Osteocyte (in vitro differentiated cells): Measurements from ENCODE around the gene RAB6A. TPM values are rescaled to one million over a fixed set of nuclear protein-coding genes. Genes with fewer than 3 reads are reported as not detected.
A peak's percentile ranks its signal among the peaks of the same experiment; 100 is the strongest.
"Not testable (repeated sequence)": the region's sequence is repeated elsewhere in the genome, so short reads cannot be mapped to it uniquely, and the experiment has no call there.

Experiments used
- DNase-seq: peaks from one replicate; pipeline ENCODE4 v3.0.0; 2021; ENCODE audit warnings: mixed read lengths; ENCODE audit not compliant: unreplicated experiment; ENCODE audit errors: extremely low spot score
- H3K27ac Mint-ChIP-seq: one replicate; pipeline ENCODE4 v1.8.0; 2021; ENCODE audit warnings: mild to moderate bottlenecking, mixed read lengths; ENCODE audit not compliant: unreplicated experiment
- H3K27me3 Mint-ChIP-seq: one replicate; pipeline ENCODE4 v1.8.0; 2021; ENCODE audit warnings: mixed read lengths; ENCODE audit not compliant: unreplicated experiment
- H3K36me3 Mint-ChIP-seq: one replicate; pipeline ENCODE4 v1.8.0; 2021; ENCODE audit warnings: mixed read lengths; ENCODE audit not compliant: unreplicated experiment
- H3K4me1 Mint-ChIP-seq: one replicate; pipeline ENCODE4 v1.8.0; 2021; ENCODE audit warnings: mixed read lengths; ENCODE audit not compliant: unreplicated experiment
- H3K4me3 Mint-ChIP-seq: one replicate; pipeline ENCODE4 v1.8.0; 2021; ENCODE audit warnings: mild to moderate bottlenecking, moderate library complexity, mixed read lengths; ENCODE audit not compliant: unreplicated experiment
- H3K9me3 Mint-ChIP-seq: one replicate; pipeline ENCODE4 v1.8.0; 2021; ENCODE audit warnings: mixed read lengths; ENCODE audit not compliant: unreplicated experiment
- total RNA-seq: library from RNA; stranded (reverse); gene quantifications from 2 replicates; pipeline ENCODE4 v1.2.1, GENCODE V29; 2021
- TF ChIP-seq, protein P1 (sequence below): fragments of 200-600 bp; sonication (generic); IDR thresholded peaks from 2 replicates; pipeline ENCODE4 v1.5.0; 2021; ENCODE audit warnings: antibody characterized with exemption, mild to moderate bottlenecking, moderate library complexity

The RAB6A gene
- total RNA-seq, 1 donor from 2014 or later, result 145 TPM

DNA sequence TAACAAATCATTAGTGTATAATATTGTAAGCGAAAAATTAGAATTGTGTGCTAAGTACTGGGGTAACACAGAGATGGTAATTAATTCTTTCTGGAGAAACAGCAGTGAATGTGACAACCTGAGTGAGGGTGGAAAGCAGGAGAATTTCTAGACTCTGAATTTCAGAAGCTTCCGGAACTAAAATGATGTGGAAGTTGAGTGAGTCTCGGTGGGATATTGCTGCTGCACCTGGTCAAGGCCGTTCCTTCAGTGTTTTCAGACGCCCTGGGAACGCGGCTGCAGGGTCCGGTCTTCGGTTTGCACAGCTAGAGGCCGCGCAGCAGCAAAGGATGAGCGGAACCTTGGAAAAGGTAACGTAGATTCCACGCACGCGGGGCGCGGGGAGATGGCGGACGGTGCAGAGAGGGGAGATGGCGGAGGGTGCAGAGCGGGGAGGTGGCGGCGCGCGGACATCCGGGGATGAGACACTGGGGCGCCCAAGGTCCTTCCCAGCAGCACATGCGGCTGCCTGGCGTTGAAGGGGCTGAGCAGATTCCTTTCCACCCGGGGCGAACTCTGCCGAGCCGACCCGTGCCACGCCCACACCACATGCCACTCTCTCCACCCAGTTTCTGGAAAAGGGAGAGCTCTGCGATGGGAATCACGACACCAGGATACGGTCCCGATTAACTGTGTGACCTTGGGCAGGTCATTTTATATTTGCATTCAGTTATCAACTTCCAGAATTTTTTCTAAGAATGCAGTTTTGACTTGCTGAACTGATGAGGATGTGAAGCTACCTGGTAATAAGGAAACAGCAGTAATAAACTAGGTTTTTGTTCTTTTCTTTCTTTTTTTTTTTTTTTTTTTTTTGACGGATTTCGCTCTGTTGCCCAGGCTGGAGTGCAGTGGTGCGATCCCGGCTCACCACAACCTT, 27.0 kb upstream of the RAB6A start, which contains the start of gene MRPL48:
Gene MRPL48, plus strand, starts transcription at position 232 of the 916 bp plus-strand sequence. Its CDS starts 98 bp downstream, at position 330.
- Mint-ChIP-seq H3K4me3 (peak within 1 kb of the TSS; percentile 99), H3K4me1 (peaks cover 18% of the 10 kb centered on the region), H3K27ac (peak within 1 kb of the TSS; percentile 98), H3K36me3 (peaks cover 3% of the 10 kb centered on the region), H3K27me3 (no peaks in the 10 kb centered on the region), H3K9me3 (no peaks in the 10 kb centered on the region)
- peak; percentile 95 for DNase-seq
- TF ChIP-seq, protein P1, sequence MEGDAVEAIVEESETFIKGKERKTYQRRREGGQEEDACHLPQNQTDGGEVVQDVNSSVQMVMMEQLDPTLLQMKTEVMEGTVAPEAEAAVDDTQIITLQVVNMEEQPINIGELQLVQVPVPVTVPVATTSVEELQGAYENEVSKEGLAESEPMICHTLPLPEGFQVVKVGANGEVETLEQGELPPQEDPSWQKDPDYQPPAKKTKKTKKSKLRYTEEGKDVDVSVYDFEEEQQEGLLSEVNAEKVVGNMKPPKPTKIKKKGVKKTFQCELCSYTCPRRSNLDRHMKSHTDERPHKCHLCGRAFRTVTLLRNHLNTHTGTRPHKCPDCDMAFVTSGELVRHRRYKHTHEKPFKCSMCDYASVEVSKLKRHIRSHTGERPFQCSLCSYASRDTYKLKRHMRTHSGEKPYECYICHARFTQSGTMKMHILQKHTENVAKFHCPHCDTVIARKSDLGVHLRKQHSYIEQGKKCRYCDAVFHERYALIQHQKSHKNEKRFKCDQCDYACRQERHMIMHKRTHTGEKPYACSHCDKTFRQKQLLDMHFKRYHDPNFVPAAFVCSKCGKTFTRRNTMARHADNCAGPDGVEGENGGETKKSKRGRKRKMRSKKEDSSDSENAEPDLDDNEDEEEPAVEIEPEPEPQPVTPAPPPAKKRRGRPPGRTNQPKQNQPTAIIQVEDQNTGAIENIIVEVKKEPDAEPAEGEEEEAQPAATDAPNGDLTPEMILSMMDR, result no peak

DNA sequence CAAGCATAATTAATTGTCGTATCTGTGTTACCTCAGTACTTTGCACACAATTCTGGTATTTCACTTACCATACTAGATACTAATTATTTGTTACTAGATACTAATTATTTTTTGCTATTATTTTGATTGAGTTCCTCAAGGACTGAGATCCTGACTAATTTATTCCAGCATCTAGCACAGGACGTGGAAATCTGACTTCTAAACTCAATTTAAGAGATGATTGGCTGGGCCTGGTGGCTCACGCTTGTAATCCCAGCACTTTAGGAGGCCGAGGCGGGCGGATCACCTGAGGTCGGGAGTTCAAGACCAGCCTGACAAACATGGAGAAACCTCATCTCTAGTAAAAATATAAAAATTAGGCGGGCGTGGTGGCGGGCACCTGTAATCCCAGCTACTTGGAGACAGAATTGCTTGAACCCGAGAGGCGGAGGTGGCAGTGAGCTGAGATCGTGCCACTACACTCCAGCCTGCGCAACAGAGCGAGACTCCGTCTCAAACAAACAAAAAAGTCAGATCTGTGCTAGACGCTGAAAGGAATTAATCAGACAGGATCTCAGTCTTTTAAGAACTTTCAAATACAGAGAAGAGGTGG, 26.3 kb upstream of the RAB6A start:
- Mint-ChIP-seq H3K4me3 (peak overlapping the region; percentile 99), H3K27ac (peak overlapping the region; percentile 98), H3K27me3 (no peaks in the 10 kb centered on the region), H3K4me1 (peaks cover 18% of the 10 kb centered on the region), H3K9me3 (no peaks in the 10 kb centered on the region), H3K36me3 (peaks cover 3% of the 10 kb centered on the region)
- DNase-seq, result no peak
- TF ChIP-seq, protein P1, result no peak

DNA sequence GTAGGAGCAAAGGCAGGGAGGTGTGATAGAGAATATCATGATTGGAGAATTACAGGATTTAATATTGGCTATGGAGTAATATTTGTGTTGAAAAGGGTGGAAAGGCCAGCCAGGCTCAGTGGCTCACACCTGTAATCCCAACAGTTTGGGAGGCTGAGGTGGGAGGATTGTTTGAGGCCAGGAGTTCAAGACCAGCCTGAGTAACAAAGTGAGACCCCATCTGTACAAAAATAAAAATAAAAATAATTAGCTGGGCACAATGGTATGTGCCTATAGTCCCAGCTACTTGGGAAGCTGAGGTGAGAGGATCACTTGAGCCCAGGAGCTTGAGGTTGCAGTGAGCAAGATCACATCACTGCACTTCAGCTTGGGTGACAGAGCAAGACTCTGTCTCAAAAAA, 24.6 kb upstream of the RAB6A start:
- DNase-seq, H3K27me3 Mint-ChIP-seq, H3K9me3 Mint-ChIP-seq, H3K36me3 Mint-ChIP-seq, H3K4me3 Mint-ChIP-seq, H3K27ac Mint-ChIP-seq: not testable (repeated sequence)
- H3K4me1 Mint-ChIP-seq, result peaks cover 18% of the 10 kb centered on the region

DNA sequence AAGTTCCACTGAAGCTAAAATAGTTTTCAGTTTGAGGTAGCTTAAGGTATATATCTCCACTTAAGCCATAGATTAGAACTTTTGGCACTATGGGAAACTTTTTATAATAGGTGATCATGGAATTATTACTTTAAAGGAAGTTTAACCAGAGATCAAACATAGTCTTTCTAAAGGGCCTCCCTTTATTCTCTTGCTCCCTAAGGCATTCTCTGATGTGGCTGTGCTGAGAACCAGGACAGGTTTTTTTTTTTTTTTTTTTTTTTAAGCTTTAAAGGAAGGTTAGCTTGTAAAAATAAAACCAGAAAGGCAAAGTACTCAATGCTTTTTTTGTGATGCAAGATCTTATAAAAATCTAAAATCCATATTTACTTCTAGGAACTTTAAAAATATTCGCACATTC, 23.9 kb upstream of the RAB6A start:
- Mint-ChIP-seq H3K9me3 (no peaks in the 10 kb centered on the region), H3K27ac (no peak overlapping the region), H3K36me3 (no peaks in the 10 kb centered on the region), H3K4me1 (peaks cover 19% of the 10 kb centered on the region), H3K4me3 (no peak overlapping the region), H3K27me3 (peaks cover 3% of the 10 kb centered on the region)
- TF ChIP-seq, protein P1, result no peak
- DNase-seq, result no peak

DNA sequence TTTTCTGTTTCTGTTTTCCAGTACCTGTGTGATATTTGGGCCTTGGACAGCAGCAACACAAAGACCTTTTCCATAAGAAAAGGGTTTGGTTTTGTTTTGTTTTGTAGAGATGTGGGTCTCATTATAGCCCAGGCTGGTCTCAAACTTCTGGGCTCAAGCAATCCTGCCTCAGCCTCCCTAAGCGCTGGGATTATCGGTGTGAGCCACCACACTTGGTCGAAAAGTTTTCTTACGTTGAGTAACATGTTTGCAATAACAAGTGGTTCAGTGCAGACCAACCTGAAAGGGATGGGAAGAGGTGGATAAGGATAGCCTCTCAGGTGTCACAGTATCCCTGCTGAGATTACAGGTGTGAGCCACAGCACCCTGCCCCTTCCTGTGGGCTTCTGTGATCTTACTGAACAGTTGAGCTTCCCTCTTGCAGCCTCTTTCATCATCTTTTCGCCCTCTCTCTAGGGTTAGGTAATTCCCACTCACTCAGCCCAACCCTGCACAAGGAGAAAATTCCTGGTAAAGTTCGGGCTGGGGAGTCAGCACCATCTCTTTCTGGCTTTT, 23.3 kb upstream of the RAB6A start:
- Mint-ChIP-seq H3K9me3 (no peaks in the 10 kb centered on the region), H3K27ac (no peak overlapping the region), H3K4me1 (peaks cover 17% of the 10 kb centered on the region), H3K36me3 (no peaks in the 10 kb centered on the region), H3K27me3 (peaks cover 3% of the 10 kb centered on the region), H3K4me3 (no peak overlapping the region)
- DNase-seq, result no peak
- TF ChIP-seq, protein P1, result no peak
